C4-2B (cell line): ENCODE measurements around the gene SYT14.

Source experiments
- H3K27ac ChIP-seq: fragments of 450-650 bp; 2 replicates; pipeline ENCODE4 v1.5.1; 2017
- CTCF ChIP-seq: fragments of 450-650 bp; conservative IDR thresholded peaks from 2 replicates; pipeline ENCODE4 v1.5.1; 2017; ENCODE audit warnings: mild to moderate bottlenecking
- ZFX ChIP-seq: fragments of 450-650 bp; IDR thresholded peaks from 2 replicates; pipeline ENCODE4 v1.6.1; 2017

Gene SYT14

GRCh38 chr1:210003501-210003900 is 65.5 kb downstream of the SYT14 start:
- no peak overlapping the region for H3K27ac ChIP-seq
- TF ChIP-seq CTCF = no peak
- no peak for TF ChIP-seq ZFX

GRCh38 chr1:210010161-210010560 is 72.1 kb downstream of the SYT14 start:
- no peak overlapping the region for H3K27ac ChIP-seq

GRCh38 chr1:210021145-210021860 is 83.3 kb downstream of the SYT14 start:
- TF ChIP-seq CTCF = no peak
- no peak for TF ChIP-seq ZFX

More at GRCh38 chr1:210010161-210010560, 72.1 kb downstream of the SYT14 start:
- TF ChIP-seq CTCF (no peak), ZFX (no peak)

GRCh38 chr1:210022044-210022443 is 84.0 kb downstream of the SYT14 start:
- no peak overlapping the region for H3K27ac ChIP-seq
- TF ChIP-seq ZFX = no peak

More at GRCh38 chr1:210021145-210021860, 83.3 kb downstream of the SYT14 start:
- H3K27ac ChIP-seq = no peak overlapping the region

GRCh38 chr1:210024282-210024681 is 86.3 kb downstream of the SYT14 start:
- no peak for TF ChIP-seq ZFX
- no peak for TF ChIP-seq CTCF
- H3K27ac ChIP-seq = no peak overlapping the region

- H3K27ac ChIP-seq = no peak overlapping the region
- TF ChIP-seq CTCF (no peak), ZFX (no peak)
Observed at GRCh38 chr1:210024996-210025395, 87.0 kb downstream of the SYT14 start.

GRCh38 chr1:210025870-210026269 is 87.9 kb downstream of the SYT14 start:
- H3K27ac ChIP-seq = no peak overlapping the region
- TF ChIP-seq CTCF = peak; percentile 16; the same call in 1 of the 2 replicates
- TF ChIP-seq ZFX = no peak

GRCh38 chr1:210027994-210028393 is 90.0 kb downstream of the SYT14 start:
- no peak for TF ChIP-seq ZFX
- TF ChIP-seq CTCF = no peak
- H3K27ac ChIP-seq = no peak overlapping the region
